HL-60 (cell line): Measurements from ENCODE around the gene SCFD1.
"Not testable (repeated sequence)": the region's sequence is repeated elsewhere in the genome, so short reads cannot be mapped to it uniquely, and the experiment has no call there.

Experiments used
- DNase-seq, 2 experiments: peaks; one replicate each; pipeline ENCODE4 v3.0.0-alpha.2; 2010 to 2020; ENCODE audit warnings: low read depth in 1 of 2, low spot score in 1 of 2
- H3K27ac ChIP-seq: fragments of 250-450 bp; sonication (Bioruptor Pico); replicated peaks from 2 replicates; pipeline ENCODE4 v1.5.1; 2020; ENCODE audit warnings: mild to moderate bottlenecking, moderate library complexity
- H3K27me3 ChIP-seq: fragments of 250-450 bp; sonication (Bioruptor Pico); 2 replicates; pipeline ENCODE4 v1.5.1; 2021; ENCODE audit warnings: mild to moderate bottlenecking, moderate library complexity; ENCODE audit not compliant: insufficient read depth, poor library complexity, severe bottlenecking
- H3K4me3 ChIP-seq: replicated peaks from 2 replicates; pipeline ENCODE4 v1.5.1; 2011; ENCODE audit warnings: mild to moderate bottlenecking, control low read depth, low read length; ENCODE audit not compliant: insufficient read depth
- CTCF ChIP-seq: IDR thresholded peaks from one replicate; pipeline ENCODE4 v1.5.1; 2011; ENCODE audit warnings: low read length, control low read depth, inconsistent platforms; ENCODE audit not compliant: insufficient read depth
- GABPA ChIP-seq: IDR thresholded peaks from 2 replicates; pipeline ENCODE4 v1.6.1; 2012; ENCODE audit warnings: low read depth
- POLR2AphosphoS5 ChIP-seq: IDR thresholded peaks from 2 replicates; pipeline ENCODE4 v1.6.1; 2012; ENCODE audit warnings: low read depth
- REST ChIP-seq: IDR thresholded peaks from 2 replicates; pipeline ENCODE4 v1.6.1; 2012; ENCODE audit warnings: low read depth; ENCODE audit not compliant: insufficient replicate concordance
- SPI1 ChIP-seq: IDR thresholded peaks from 2 replicates; pipeline ENCODE4 v1.6.1; 2012; ENCODE audit warnings: low read depth, mild to moderate bottlenecking, borderline replicate concordance

The SCFD1 gene

GRCh38 chr14:30678926-30679431, 56.9 kb downstream of the SCFD1 start:
- TF ChIP-seq POLR2AphosphoS5, result no peak
- TF ChIP-seq SPI1, result no peak
- no peaks in the 10 kb centered on the region for H3K27me3 ChIP-seq
- H3K27ac ChIP-seq, result no peak overlapping the region
- DNase-seq, result no peak
- H3K4me3 ChIP-seq, result no peak overlapping the region

- DNase-seq, result no peak
- H3K27me3 ChIP-seq, result no peaks in the 10 kb centered on the region
- no peak overlapping the region for H3K27ac ChIP-seq
- no peak overlapping the region for H3K4me3 ChIP-seq
- TF ChIP-seq POLR2AphosphoS5, result no peak
- no peak for TF ChIP-seq SPI1
- no peak for TF ChIP-seq CTCF
- no peak for TF ChIP-seq GABPA
- TF ChIP-seq REST, result no peak
Measured at GRCh38 chr14:30680036-30680435, 57.9 kb downstream of the SCFD1 start.

- H3K4me3 ChIP-seq, H3K27me3 ChIP-seq, H3K27ac ChIP-seq, DNase-seq: not testable (repeated sequence)
Measured at GRCh38 chr14:30680776-30681175, 58.7 kb downstream of the SCFD1 start.

- no peak overlapping the region for H3K4me3 ChIP-seq
- DNase-seq, result no peak
- H3K27me3 ChIP-seq, result no peaks in the 10 kb centered on the region
- H3K27ac ChIP-seq, result no peak overlapping the region
- TF ChIP-seq REST, result no peak
- TF ChIP-seq SPI1, result no peak
- TF ChIP-seq CTCF, result no peak
- no peak for TF ChIP-seq POLR2AphosphoS5
- TF ChIP-seq GABPA, result no peak
Measured at GRCh38 chr14:30681752-30682355, 59.7 kb downstream of the SCFD1 start.

- not testable (repeated sequence) for H3K27me3 ChIP-seq, H3K4me3 ChIP-seq, DNase-seq, H3K27ac ChIP-seq
Measured at GRCh38 chr14:30690487-30691355, 68.6 kb downstream of the SCFD1 start.
